ENCODE measurements around the gene CXXC5. TPM values are rescaled to one million over a fixed set of nuclear protein-coding genes. Genes with fewer than 3 reads are reported as not detected.

The CXXC5 gene
- total and polyA plus RNA-seq, 12 donors = 28.7 to 51.6 (median 36.0) TPM

DNA sequence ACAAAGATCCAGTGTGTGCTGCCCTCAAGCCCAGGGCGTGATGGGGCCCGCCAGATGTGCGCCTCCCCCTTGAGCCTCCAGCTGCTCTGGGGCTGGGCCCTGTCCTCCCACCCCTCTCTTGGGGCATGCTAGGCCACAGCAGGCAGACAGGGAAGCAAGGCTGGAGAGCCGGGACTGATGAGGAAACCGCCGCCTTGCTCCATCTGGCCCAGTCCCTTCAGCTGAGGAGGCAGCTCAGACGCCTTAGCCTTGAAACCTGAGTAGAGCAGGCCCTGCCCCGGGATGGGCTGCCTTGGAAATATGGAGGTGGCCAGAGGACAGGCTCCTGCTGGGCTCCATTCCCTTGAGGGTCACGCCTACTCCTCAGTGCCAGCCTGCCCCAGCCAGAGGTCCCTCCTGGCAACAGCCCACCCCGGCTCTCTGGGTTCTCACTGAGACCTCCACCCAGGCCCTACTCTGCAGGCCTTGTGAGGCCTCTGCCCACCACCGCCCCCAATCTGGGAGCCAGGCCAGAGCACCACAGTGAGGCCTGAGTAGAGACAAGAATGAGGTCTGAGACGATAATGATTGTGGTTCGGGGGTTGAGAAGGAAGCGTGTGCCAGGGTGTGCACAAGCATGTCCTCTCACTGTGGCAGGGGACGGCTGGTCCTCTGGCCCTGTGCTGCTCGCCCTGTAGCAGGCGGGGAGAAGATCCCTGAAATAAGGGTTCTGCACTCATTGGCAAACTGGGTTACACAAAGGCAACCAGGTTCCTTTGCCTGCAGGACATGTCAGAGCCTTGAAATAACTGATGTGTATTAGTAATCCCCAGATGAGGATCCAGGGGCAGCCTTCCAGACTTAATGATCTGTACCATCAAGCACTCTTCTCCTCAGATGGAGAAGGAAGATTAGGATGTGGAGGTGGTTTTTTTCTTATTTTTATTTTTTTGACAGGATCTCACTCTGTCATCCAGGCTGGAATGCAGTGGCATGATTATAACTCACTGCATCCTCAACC lies 30.9 kb downstream of the CXXC5 start:
- Histone ChIP-seq H3K4me1 (peaks cover 32 to 63% (median 49%) of the 10 kb centered on the region in 9 donors), H3K9me3 (no peaks in the 10 kb centered on the region), H3K27ac (peak overlapping the region in 9 of 10 donors; percentile 53 to 84 (median 76)), H3K27me3 (no peaks in the 10 kb centered on the region), H3K4me3 (no peak overlapping the region), H3K36me3 (peaks cover 0 to 44% (median 22%) of the 10 kb centered on the region in 9 donors)
- TF ChIP-seq, protein P1, sequence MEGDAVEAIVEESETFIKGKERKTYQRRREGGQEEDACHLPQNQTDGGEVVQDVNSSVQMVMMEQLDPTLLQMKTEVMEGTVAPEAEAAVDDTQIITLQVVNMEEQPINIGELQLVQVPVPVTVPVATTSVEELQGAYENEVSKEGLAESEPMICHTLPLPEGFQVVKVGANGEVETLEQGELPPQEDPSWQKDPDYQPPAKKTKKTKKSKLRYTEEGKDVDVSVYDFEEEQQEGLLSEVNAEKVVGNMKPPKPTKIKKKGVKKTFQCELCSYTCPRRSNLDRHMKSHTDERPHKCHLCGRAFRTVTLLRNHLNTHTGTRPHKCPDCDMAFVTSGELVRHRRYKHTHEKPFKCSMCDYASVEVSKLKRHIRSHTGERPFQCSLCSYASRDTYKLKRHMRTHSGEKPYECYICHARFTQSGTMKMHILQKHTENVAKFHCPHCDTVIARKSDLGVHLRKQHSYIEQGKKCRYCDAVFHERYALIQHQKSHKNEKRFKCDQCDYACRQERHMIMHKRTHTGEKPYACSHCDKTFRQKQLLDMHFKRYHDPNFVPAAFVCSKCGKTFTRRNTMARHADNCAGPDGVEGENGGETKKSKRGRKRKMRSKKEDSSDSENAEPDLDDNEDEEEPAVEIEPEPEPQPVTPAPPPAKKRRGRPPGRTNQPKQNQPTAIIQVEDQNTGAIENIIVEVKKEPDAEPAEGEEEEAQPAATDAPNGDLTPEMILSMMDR (IDR thresholded peaks at IDR 0.05) = no peak
- WGBS, 2 donors = 70 to 75% methylated on average over 17 of the region's 17 CpGs
- DNase-seq = no peak
- ATAC-seq = peak in 7 of 8 donors; percentile 12 to 44 (median 26)
- intact Hi-C loops (cut with DNase I) = no loop called here

DNA sequence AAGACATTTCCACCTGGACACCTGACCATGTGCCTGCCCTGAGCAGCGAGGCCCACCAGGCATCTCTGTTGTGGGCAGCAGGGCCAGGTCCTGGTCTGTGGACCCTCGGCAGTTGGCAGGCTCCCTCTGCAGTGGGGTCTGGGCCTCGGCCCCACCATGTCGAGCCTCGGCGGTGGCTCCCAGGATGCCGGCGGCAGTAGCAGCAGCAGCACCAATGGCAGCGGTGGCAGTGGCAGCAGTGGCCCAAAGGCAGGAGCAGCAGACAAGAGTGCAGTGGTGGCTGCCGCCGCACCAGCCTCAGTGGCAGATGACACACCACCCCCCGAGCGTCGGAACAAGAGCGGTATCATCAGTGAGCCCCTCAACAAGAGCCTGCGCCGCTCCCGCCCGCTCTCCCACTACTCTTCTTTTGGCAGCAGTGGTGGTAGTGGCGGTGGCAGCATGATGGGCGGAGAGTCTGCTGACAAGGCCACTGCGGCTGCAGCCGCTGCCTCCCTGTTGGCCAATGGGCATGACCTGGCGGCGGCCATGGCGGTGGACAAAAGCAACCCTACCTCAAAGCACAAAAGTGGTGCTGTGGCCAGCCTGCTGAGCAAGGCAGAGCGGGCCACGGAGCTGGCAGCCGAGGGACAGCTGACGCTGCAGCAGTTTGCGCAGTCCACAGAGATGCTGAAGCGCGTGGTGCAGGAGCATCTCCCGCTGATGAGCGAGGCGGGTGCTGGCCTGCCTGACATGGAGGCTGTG lies 32.4 kb downstream of the CXXC5 start:
- 95 to 97% methylated on average over 35 to 36 of the region's 36 CpGs for WGBS, 2 donors
- no peaks in the 10 kb centered on the region for H3K27me3 ChIP-seq
- DNase-seq = no peak
- no peak for ATAC-seq
- no peak overlapping the region for H3K4me3 ChIP-seq
- peaks cover 26 to 62% (median 45%) of the 10 kb centered on the region in 9 donors for H3K4me1 ChIP-seq
- no peak overlapping the region for H3K27ac ChIP-seq
- H3K36me3 ChIP-seq = peaks cover 0 to 50% (median 22%) of the 10 kb centered on the region in 9 donors
- intact Hi-C loops (cut with DNase I) = no loop called here
- no peaks in the 10 kb centered on the region for H3K9me3 ChIP-seq
- TF ChIP-seq, protein P1 (IDR thresholded peaks at IDR 0.05) = no peak

DNA sequence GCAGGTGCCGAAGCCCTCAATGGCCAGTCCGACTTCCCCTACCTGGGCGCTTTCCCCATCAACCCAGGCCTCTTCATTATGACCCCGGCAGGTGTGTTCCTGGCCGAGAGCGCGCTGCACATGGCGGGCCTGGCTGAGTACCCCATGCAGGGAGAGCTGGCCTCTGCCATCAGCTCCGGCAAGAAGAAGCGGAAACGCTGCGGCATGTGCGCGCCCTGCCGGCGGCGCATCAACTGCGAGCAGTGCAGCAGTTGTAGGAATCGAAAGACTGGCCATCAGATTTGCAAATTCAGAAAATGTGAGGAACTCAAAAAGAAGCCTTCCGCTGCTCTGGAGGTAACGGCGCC lies 32.9 kb downstream of the CXXC5 start:
- DNase-seq (no peak), ATAC-seq (no peak)
- no peak overlapping the region for H3K27ac ChIP-seq
- H3K9me3 ChIP-seq = no peaks in the 10 kb centered on the region
- TF ChIP-seq, protein P1 (IDR thresholded peaks at IDR 0.05) = no peak
- H3K4me3 ChIP-seq = no peak overlapping the region
- intact Hi-C loops (cut with DNase I) = no loop called here
- H3K36me3 ChIP-seq = peaks cover 0 to 50% (median 22%) of the 10 kb centered on the region in 9 donors
- H3K4me1 ChIP-seq = peaks cover 28 to 64% (median 44%) of the 10 kb centered on the region in 9 donors
- H3K27me3 ChIP-seq = no peaks in the 10 kb centered on the region
- 98% methylated on average over 22 of the region's 22 CpGs for WGBS, 2 donors

DNA sequence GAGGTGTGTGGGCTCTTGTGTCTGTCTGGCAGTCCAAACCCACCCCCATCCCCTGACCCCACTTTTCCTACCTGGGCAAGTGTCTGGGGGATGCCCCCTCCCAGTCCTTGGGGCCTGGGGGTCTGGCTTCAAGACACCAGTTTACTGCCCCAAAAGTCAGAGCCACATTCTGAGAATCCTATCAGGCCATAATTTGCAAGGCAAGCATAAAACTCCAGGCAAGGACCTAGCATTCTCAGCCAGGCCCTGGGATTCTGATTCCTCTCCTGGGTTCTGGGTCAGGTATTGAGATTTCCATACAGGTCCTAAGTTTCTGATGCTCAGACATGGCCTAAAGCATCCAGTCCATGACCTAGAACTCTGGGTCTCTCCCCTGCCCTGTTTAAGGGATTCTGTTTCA lies 33.3 kb downstream of the CXXC5 start:
- TF ChIP-seq, protein P1 (IDR thresholded peaks at IDR 0.05) = no peak
- Histone ChIP-seq H3K4me3 (no peak overlapping the region), H3K4me1 (peaks cover 28 to 66% (median 44%) of the 10 kb centered on the region in 9 donors), H3K27ac (no peak overlapping the region), H3K9me3 (no peaks in the 10 kb centered on the region), H3K27me3 (no peaks in the 10 kb centered on the region), H3K36me3 (peaks cover 0 to 50% (median 22%) of the 10 kb centered on the region in 9 donors)
- no peak for ATAC-seq
- intact Hi-C loops (cut with DNase I) = no loop called here
- DNase-seq = no peak

Data from heart right ventricle (tissue), 16 donors.